ENCODE results near the gene USP9X.

The USP9X gene

DNA sequence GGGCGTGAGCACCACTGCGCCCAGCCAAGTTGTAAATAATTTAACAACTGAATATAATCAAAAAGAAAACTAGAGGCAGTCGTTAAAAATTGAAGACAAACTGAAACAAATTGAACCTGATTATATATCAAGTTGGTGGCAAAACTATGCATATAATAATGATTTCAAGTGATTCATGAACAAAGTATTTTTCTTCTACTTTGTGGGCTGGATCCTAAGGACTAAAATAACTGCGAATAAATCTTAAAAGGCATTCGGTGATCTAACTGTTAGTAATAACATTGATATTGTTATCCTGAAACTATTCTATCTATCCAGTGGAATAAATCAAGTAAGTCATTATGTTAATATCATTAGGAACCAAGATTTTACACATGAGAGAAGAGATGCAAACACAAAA is 21.2 kb upstream of the USP9X start:
- Histone ChIP-seq H3K27ac (no peak overlapping the region), H3K27me3 (no peaks in the 10 kb centered on the region), H3K4me1 (no peaks in the 10 kb centered on the region), H3K36me3 (no peaks in the 10 kb centered on the region), H3K9me3 (no peaks in the 10 kb centered on the region), H3K4me3 (no peak overlapping the region)
- intact Hi-C loops (cut with DNase I; ENCODE audit: low total_unique reads) = no loop called here
- no peak for DNase-seq
- TF ChIP-seq, protein P1, sequence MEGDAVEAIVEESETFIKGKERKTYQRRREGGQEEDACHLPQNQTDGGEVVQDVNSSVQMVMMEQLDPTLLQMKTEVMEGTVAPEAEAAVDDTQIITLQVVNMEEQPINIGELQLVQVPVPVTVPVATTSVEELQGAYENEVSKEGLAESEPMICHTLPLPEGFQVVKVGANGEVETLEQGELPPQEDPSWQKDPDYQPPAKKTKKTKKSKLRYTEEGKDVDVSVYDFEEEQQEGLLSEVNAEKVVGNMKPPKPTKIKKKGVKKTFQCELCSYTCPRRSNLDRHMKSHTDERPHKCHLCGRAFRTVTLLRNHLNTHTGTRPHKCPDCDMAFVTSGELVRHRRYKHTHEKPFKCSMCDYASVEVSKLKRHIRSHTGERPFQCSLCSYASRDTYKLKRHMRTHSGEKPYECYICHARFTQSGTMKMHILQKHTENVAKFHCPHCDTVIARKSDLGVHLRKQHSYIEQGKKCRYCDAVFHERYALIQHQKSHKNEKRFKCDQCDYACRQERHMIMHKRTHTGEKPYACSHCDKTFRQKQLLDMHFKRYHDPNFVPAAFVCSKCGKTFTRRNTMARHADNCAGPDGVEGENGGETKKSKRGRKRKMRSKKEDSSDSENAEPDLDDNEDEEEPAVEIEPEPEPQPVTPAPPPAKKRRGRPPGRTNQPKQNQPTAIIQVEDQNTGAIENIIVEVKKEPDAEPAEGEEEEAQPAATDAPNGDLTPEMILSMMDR (IDR thresholded peaks at IDR 0.05) = no peak

GRCh38 chrX:41066391-41066790 is 18.9 kb upstream of the USP9X start:
- H3K36me3 ChIP-seq = no peaks in the 10 kb centered on the region
- H3K9me3 ChIP-seq = no peaks in the 10 kb centered on the region
- TF ChIP-seq, protein P1 (IDR thresholded peaks at IDR 0.05) = no peak
- intact Hi-C loops (cut with DNase I; ENCODE audit: low total_unique reads) = no loop called here
- H3K4me1 ChIP-seq = no peaks in the 10 kb centered on the region
- H3K27ac ChIP-seq = no peak overlapping the region
- DNase-seq = no peak
- no peaks in the 10 kb centered on the region for H3K27me3 ChIP-seq
- H3K4me3 ChIP-seq = no peak overlapping the region

- Histone ChIP-seq H3K4me1 (no peaks in the 10 kb centered on the region), H3K36me3 (no peaks in the 10 kb centered on the region), H3K27ac (no peak overlapping the region), H3K9me3 (no peaks in the 10 kb centered on the region), H3K27me3 (no peaks in the 10 kb centered on the region), H3K4me3 (no peak overlapping the region)
- intact Hi-C loops (cut with DNase I; ENCODE audit: low total_unique reads) = no loop called here
- no peak for DNase-seq
- TF ChIP-seq, protein P1 (IDR thresholded peaks at IDR 0.05) = no peak
Measured at GRCh38 chrX:41066969-41067368, 18.3 kb upstream of the USP9X start.

DNA sequence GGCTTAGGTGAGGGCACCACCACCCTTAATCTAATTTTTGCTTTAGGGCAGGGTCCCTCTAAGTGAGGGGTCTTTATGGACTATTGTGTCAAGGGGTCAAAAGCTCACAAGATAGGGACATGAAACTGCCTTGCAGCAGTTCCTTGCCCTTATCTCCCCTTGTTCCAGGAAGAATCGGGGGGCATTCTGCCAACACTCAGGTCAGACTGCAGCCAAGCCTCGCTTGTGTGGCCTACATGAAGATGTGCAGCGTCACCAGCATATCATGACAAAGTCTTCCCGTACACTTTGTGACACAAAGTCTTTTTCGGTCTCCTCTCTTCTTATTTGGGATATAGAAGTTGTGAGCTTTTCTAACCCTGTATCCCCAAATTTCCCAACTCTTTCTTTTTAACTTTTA is 17.5 kb upstream of the USP9X start:
- Histone ChIP-seq H3K36me3 (no peaks in the 10 kb centered on the region), H3K27me3 (no peaks in the 10 kb centered on the region), H3K27ac (no peak overlapping the region), H3K4me1 (no peaks in the 10 kb centered on the region), H3K9me3 (no peaks in the 10 kb centered on the region), H3K4me3 (no peak overlapping the region)
- intact Hi-C loops (cut with DNase I; ENCODE audit: low total_unique reads) = no loop called here
- TF ChIP-seq, protein P1 (IDR thresholded peaks at IDR 0.05) = no peak
- DNase-seq = no peak

DNA sequence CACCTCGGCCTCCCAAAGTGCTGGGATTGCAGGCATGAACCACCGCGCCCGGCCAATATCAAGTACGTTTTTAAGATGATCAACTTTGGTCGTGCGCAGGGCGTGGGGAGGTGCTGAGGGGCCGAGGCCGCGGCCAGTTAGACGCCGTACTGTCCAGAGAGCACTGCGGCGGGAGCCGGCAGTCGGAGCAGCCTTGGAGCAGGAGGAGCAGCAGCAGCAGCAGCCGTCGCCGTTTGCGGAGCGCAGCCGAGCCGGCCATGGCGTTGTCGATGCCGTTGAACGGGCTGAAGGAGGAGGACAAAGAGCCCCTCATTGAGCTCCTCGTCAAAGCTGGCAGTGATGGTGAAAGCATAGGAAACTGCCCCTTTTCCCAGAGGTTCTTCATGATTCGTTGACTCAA is 8.5 kb upstream of the USP9X start:
- Histone ChIP-seq H3K36me3 (no peaks in the 10 kb centered on the region), H3K27ac (no peak overlapping the region), H3K4me1 (no peaks in the 10 kb centered on the region), H3K4me3 (no peak overlapping the region), H3K27me3 (no peaks in the 10 kb centered on the region), H3K9me3 (no peaks in the 10 kb centered on the region)
- no peak for DNase-seq
- intact Hi-C loops (cut with DNase I; ENCODE audit: low total_unique reads) = no loop called here
- TF ChIP-seq, protein P1 (IDR thresholded peaks at IDR 0.05) = no peak

DNA sequence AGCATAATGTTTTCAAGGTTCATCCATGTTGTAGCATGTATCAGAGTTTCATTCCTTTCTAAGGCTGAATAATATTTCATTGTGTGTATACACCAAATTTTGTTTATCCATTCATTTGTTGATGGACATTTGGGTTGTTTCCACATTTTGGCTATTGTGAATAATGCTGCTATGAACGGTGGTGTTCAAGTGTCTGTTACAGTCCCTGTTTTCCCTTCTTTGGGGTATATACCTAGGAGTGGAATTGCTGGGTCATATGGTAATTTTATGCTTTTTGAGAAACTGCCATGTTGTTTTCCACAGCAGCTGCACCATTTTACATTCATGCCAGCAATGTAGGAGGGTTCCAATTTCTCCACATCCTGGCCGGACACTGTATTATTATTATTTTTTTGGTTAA is 3.4 kb upstream of the USP9X start:
- Histone ChIP-seq H3K27me3 (no peaks in the 10 kb centered on the region), H3K36me3 (no peaks in the 10 kb centered on the region), H3K4me1 (peaks cover 0 to 1% (median 0%) of the 10 kb centered on the region in 4 donors), H3K9me3 (no peaks in the 10 kb centered on the region), H3K4me3 (no peak overlapping the region), H3K27ac (no peak overlapping the region)
- intact Hi-C loops (cut with DNase I; ENCODE audit: low total_unique reads) = no loop called here
- TF ChIP-seq, protein P1 (IDR thresholded peaks at IDR 0.05) = no peak
- no peak for DNase-seq

All from tibial artery (tissue), 4 donors.